Stimulated activated CD8-positive, alpha-beta memory T cell treated with anti-CD3 and anti-CD28 coated beads, Interleukin-15, amount 100 ng/mL, for 4 hours (primary cell): ENCODE results near the gene PPP1R14D.

Experiments used
- DNase-seq, 2 donors: peaks; one replicate each; pipeline ENCODE4 v3.0.0-alpha.2; 2020; ENCODE audit warnings: low read depth in 2 of 2

The PPP1R14D gene

GRCh38 chr15:40819048-40819447 lies 9.5 kb downstream of the PPP1R14D start:
- DNase-seq, result no peak

GRCh38 chr15:40815042-40815698 lies 13.3 kb downstream of the PPP1R14D start:
- no peak for DNase-seq

DNA sequence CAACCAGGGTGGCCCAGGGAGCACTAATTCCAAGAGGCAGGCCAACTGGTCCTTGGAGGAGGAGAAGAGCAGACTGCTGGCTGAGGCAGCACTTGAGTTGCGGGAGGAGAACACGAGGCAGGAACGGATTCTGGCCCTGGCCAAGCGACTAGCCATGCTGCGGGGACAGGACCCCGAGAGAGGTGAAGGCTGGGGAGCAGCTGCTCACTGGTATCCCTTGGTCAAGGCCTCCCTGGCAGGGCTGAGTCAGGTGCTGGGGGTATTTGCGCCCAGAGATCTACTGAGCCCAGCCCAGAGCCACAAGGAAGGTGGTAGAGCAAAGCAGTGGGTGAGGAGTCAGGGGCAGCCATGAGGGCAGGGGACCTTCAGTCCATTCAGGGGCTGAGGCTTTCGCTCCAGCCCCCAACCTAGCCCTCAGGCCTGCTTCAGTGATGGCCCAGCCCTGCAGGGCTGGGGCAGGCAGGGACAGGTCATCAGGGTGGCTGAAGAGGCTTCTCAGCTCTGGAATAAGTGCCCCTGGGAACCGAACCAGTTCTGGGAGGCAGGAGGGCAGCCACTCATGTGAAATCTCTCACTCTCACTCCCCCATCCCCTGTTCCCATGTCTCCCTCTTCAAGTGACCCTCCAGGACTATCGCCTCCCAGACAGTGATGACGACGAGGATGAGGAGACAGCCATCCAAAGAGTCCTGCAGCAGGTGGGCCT lies 15.6 kb downstream of the PPP1R14D start:
- no peak for DNase-seq

DNA sequence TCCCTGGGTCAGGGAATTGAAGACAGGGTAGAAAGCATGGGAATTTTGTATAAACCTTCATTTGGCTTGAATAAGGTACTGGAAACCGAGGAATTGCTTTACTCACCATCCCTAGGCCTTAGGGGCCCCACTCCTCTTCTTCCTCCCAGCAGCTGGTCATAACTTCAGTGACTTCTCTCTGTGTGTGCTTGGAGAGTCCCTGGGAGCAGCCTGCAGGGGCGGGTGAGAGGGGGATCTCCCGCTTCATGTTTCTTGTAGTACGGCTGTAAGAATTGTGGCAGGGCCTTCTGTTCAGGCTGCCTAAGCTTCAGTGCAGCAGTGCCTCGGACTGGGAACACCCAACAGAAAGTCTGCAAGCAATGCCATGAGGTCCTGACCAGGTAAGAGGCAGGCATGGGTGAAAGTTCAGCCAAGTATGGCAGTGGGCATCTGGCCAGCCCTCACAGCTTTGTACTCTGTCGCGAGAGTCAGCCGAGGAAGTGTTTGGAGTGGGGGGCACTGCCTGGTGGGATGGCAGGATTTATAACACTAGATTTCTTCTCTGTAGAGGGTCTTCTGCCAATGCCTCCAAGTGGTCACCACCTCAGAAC lies 19.6 kb downstream of the PPP1R14D start:
- DNase-seq, result no peak

DNA sequence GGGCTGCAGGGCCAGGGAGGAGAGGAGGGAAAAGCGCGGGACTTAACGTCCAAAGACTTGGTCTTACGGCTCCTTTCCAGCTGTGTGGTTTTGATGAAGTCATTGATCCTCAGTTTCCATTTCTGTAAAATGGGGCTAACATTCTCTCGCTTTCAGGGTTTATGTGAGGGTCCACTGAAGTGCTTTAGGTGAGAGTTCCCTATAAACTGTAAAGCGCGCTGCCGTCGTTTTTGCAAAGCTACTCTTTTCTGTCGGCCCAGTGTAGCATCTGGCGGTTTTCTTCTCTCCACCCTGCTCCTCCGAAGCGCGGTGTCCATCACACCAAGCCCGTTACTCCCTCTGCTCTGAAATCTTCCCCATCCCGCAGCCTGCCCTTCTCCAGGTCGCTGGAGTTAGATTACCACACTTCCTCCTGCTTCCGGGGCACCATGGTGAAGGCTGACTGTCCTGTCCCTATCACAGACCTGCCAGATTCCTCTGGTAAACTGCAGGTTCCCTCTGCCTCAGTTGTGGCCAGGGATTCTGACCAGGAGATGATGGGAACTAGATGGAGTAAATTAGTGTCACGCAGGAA lies 20.5 kb downstream of the PPP1R14D start:
- DNase-seq, result no peak

DNA sequence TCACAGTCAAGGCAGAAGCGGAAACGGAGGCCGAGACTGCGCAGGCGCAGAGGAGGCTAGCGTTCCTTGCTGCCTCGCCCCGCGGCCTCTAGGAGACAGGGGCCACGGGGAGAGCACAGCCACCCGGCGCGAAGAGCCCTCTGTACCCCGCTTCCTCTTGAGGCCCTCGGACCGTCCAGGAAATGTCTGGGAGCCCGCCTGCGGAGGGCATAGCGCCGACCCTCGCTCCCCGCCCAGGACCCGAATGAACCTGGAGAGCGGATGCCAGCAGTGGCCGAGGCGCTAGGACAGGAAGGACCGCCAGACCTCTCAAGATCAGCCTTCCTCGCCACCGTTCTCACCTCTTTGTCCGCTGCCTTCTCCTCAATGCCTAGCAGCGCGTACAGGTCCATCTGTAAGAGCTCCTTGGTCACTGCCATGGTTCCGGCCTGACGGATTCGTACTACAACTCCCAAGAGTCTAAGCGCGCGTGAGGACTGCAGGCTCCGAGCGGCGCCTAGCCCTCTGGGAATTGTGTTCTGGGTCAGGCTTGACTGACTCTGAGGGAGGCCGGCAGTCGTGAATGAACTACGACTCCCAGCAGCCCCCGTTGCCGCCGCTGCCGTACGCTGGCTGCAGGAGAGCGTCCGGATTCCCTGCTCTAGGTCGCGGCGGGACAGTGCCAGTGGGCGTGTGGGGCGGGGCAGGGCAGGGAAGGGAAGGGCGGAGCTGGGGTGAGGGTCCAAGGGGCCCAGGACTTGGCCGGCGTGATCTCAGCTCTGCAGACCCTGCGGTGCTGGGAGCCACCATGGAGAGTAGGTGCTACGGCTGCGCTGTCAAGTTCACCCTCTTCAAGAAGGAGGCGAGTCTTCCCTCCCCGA lies 21.2 kb downstream of the PPP1R14D start, which contains the start of the genes DNAJC17 and ZFYVE19:
Gene DNAJC17, minus strand, starts transcription at position 446 of the 860 bp plus-strand sequence. Its CDS starts 27 bp downstream, at position 419.
Gene ZFYVE19, plus strand, starts transcription at position 62 of the 860 bp plus-strand sequence. Its CDS starts 501 bp downstream, at position 563.
- DNase-seq, result peak; percentile 85 to 93

- no peak for DNase-seq
These were observed 21.9 kb downstream of the PPP1R14D start for GRCh38 chr15:40806672-40807027.

GRCh38 chr15:40803688-40804087 lies 24.8 kb downstream of the PPP1R14D start:
- DNase-seq, result no peak

- no peak for DNase-seq
These were observed 25.4 kb downstream of the PPP1R14D start for GRCh38 chr15:40803076-40803475.

- no peak for DNase-seq
These were observed 29.0 kb downstream of the PPP1R14D start for GRCh38 chr15:40799523-40799922.

- DNase-seq, result no peak
These were observed 32.0 kb downstream of the PPP1R14D start for GRCh38 chr15:40796512-40796911.

DNA sequence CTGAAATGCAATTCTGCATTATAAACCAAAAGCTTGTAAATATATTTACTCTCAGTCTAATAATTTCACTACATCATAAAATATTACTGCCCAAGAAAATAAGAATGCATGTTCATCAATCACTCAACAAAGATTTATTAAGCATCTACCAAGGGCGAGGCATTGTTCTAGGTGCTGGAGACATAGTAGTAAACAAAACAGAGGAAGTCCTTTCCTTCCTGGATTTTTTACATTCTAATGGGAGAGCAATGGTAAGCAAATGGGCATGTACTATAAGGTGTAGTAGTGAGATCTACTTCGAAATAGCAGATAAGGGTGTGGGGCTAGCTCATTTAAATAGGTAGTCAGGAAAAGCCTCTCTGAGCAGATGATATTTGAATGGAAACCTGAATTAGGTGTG lies 32.5 kb downstream of the PPP1R14D start:
- no peak for DNase-seq

GRCh38 chr15:40793216-40793989 lies 35.1 kb downstream of the PPP1R14D start:
- DNase-seq, result no peak

DNA sequence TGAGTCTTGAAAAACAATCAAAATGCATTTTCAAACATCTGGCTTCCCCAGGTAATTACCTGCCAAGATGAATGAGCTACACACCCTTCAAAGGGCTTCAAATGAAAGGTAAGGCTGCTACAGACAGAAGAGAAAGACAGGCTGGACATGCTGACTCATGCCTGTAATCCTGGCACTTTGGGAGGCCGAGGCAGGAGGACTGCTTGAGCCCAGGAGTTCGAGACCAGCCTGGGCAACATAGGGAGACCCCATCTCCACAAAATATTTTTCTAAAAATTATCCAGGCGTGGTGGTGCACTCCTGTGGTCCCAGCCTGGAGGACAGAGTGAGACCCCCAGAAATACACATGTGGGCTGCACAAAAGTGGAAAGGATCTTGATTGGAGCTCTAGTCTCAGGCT lies 36.1 kb downstream of the PPP1R14D start:
- DNase-seq, result no peak

DNA sequence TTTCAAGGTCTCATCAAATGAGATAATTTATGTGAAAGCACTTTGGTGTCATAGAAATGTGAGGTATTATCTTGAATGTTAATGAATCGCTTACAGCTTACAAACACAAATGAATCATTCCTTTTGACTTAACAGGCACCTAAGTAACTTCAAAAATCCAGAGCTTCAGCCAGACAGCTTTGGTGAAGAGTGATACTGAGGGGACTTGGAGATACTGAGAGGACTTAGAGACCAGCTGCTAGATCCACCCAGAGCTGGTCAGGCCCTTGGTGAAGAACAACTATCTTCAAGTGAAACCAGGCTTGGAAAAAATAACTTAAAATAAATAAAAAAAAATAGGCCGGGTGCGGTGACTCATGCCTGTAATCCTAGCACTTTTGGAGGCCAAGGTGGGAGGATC lies 37.8 kb downstream of the PPP1R14D start:
- no peak for DNase-seq

GRCh38 chr15:40789999-40790398 lies 38.5 kb downstream of the PPP1R14D start:
- no peak for DNase-seq

DNA sequence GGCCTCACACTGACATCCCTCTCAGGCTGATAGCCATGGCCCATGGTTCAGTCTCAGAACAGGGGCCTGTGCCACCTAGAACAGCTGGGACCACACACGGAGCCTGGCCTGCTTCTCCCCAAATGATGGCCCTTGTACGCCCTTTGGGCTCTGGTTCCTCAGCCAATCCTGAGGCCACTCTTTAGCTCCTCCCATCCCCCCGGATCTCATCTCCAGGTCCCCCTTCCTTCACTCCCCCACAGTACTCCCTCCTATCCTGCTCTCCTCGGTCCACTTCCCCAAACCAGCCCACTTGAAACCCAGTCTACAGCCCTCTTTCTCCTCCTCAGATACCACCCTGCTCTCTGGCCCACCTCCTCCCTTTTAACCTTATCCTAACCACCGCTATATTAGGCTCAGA lies 39.4 kb downstream of the PPP1R14D start:
- no peak for DNase-seq

GRCh38 chr15:40787991-40788390 lies 40.5 kb downstream of the PPP1R14D start:
- no peak for DNase-seq

DNA sequence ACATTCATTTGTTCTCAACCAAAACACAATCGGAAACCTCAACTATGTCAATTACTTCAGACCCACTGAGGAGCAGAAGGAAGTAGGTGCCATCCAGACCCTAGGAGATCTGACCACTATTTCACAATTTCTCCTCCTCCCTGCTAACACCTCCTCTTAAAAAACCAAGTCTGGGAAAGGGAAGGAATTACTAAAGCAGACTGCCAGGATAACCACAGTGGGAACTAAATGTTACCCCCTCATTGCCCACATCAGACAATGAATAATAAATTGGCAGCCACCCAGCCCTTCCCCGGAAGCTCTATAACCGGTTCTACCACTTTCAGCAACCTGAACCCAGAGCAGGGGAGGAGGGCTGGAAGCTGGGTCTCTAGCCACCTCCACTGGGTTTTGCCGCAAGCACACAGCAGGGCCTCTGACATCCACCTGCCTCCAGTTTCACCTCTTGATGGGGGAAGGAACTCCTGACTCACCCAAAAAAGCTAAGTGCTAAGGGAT lies 41.1 kb downstream of the PPP1R14D start:
- DNase-seq, result peak; percentile 41 to 67

DNA sequence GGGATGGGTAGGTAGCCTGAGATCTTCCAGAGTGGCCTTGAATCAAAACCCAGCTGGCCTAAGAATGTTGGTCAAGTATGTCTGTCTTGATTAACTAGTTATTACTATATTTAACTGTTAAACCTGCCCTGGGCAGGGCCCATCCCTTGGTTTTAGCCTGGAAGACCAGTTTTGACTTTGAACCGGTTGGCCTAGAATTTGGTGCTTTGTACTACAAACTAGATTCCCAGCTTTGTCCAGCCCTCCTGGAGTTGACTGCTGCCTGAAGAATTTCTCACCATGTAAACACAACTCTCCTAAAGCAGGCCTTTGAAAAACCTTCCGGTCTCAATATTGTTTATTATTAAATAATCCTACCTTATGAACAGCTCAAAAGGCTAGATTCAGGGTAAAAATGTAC lies 42.7 kb downstream of the PPP1R14D start:
- no peak for DNase-seq

GRCh38 chr15:40785164-40785563 lies 43.3 kb downstream of the PPP1R14D start:
- no peak for DNase-seq
